Pancreas (tissue), 10 donors: Measurements from ENCODE around the gene SRRM1. TPM values are rescaled to one million over a fixed set of nuclear protein-coding genes. Genes with fewer than 3 reads are reported as not detected.
"Not testable (repeated sequence)": the region's sequence is repeated elsewhere in the genome, so short reads cannot be mapped to it uniquely, and the experiment has no call there.

Experiments
- ATAC-seq, 4 donors: fragments of 200-7000 bp; cut with Tn5 transposase; one replicate each; pipeline versions ENCODE4 v1.8.0 to v1.9.1; 2020; ENCODE audit warnings: mild to moderate bottlenecking in 4 of 4, moderate library complexity in 4 of 4
- DNase-seq, 6 donors: peaks; one replicate each; pipeline ENCODE4 v3.0.0-alpha.2; 2020
- FAIRE-seq: peaks from 2 replicates; lab custom pipeline; 2012; peaks lifted over from hg19 to GRCh38; lab: Jason Lieb, UNC
- H3K27ac ChIP-seq, 4 donors: fragments of 200-600 bp; sonication (generic); 1 replicate in 3 of 4; 2 replicates in 1 of 4; pipeline versions ENCODE4 v1.5.0 to v1.8.0; 2020
- H3K27me3 ChIP-seq, 4 donors: fragments of 200-600 bp; one replicate each; pipeline ENCODE4 v1.8.0; 2021
- H3K36me3 ChIP-seq, 3 donors: fragments of 200-600 bp; sonication (generic) in 1 of 3; one replicate each; pipeline versions ENCODE4 v1.5.0 to v1.8.0; 2020 to 2021
- H3K4me1 ChIP-seq, 3 donors: fragments of 200-600 bp; one replicate each; pipeline ENCODE4 v1.8.0; 2021
- H3K4me3 ChIP-seq, 4 donors: fragments of 200-600 bp; sonication (generic) in 2 of 4; one replicate each; pipeline versions ENCODE4 v1.5.0 to v1.8.0; 2020 to 2021
- H3K9me3 ChIP-seq, 4 donors: fragments of 200-600 bp; one replicate each; pipeline ENCODE4 v1.8.0; 2021
- CTCF ChIP-seq, 4 donors: fragments of 200-600 bp; sonication (generic) in 3 of 4; IDR thresholded peaks; one replicate each; pipeline versions ENCODE4 v1.5.0 to v1.8.0; 2021; ENCODE audit warnings: antibody characterized with exemption in 4 of 4
- WGBS, 2 donors: extraction: QIAGEN DNeasy Blood & Tissue Kit; methylation state at CpG; one replicate each; pipeline ENCODE4 v1.1.7; 2013; 5-methylcytosine and 5-hydroxymethylcytosine counted together
- intact Hi-C, 3 donors: fragments of 100-400 bp; cut with DNase I; formaldehyde crosslinking; loops; one replicate each; pipeline versions ENCODE4 v1.11.1 to v1.14.2; 2022
- polyA plus RNA-seq, 2 donors: library from polyadenylated mRNA; stranded (reverse); fragments of 200-250 nt; gene quantifications; one replicate each; pipeline ENCODE4 v1.2.3, GENCODE V29; 2013
- total RNA-seq, 6 donors: library from RNA; stranded (reverse); fragmentation: NEBNext Ultra II Directional in 4 of 6; extraction: Animal tissue kit (Norgen Biotek cat#: 25700) in 4 of 6; gene quantifications; one replicate each; pipeline versions ENCODE4 v1.2.1 to v1.2.4, GENCODE V29; 2021 to 2023
- donor health status: healthy with polysubstance abuse.
- donor health status: DM: no; HTN: no; CAD: no; lungs with moderate emphysema.
- donor health status: DM: no; HTN: no; CAD: no.
- donor health status: control.
- donor health status: control.
- donor health status: Bipolar disorder and iron deficiency.
- donor health status: DM: yes; HTN: yes; CAD: no.
- donor health status: DM: no; HTN: no; CAD: no.
- donor health status: DM: no; HTN: no; CAD: no.
- donor health status: DM: yes; HTN: yes; CAD: no.

Gene SRRM1
- total and polyA plus RNA-seq, 8 donors, result 34.3 to 71.3 (median 55.3) TPM

- FAIRE-seq, result no peak
- WGBS, 2 donors, result 83 to 90% methylated on average over 11 of the region's 11 CpGs
- Histone ChIP-seq H3K27ac (no peak overlapping the region), H3K4me3 (no peak overlapping the region), H3K9me3 (no peaks in the 10 kb centered on the region), H3K27me3 (no peaks in the 10 kb centered on the region), H3K36me3 (peaks cover 9 to 89% (median 74%) of the 10 kb centered on the region in 3 donors), H3K4me1 (no peaks in the 10 kb centered on the region)
- no peak for DNase-seq
- no peak for TF ChIP-seq CTCF (IDR thresholded peaks at IDR 0.05)
- no peak for ATAC-seq
- intact Hi-C loops, result no loop called here
Measured at GRCh38 chr1:24666794-24667193, 23.7 kb downstream of the SRRM1 start.

DNA sequence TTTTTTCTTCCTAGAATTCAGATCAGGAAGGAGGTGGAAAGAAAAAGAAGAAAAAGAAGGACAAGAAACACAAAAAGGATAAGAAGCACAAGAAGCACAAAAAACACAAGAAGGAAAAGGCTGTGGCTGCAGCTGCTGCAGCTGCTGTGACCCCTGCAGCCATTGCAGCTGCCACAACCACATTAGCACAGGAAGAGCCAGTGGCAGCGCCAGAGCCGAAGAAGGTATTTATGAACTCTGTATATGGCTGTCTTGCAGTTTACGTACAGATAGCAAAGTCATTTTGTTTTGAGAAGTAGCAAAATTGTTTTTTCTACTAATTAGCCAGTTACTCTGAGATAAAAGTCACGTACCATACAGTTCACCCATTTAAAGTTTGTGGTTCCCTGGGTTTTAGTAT is 28.3 kb downstream of the SRRM1 start:
- 95 to 97% methylated on average over 4 of the region's 4 CpGs for WGBS, 2 donors
- H3K9me3 ChIP-seq, H3K4me1 ChIP-seq, H3K27me3 ChIP-seq, H3K27ac ChIP-seq, H3K4me3 ChIP-seq, intact Hi-C loops, FAIRE-seq, ATAC-seq, DNase-seq: not testable (repeated sequence)
- H3K36me3 ChIP-seq, result peaks cover 10 to 72% (median 65%) of the 10 kb centered on the region in 3 donors

DNA sequence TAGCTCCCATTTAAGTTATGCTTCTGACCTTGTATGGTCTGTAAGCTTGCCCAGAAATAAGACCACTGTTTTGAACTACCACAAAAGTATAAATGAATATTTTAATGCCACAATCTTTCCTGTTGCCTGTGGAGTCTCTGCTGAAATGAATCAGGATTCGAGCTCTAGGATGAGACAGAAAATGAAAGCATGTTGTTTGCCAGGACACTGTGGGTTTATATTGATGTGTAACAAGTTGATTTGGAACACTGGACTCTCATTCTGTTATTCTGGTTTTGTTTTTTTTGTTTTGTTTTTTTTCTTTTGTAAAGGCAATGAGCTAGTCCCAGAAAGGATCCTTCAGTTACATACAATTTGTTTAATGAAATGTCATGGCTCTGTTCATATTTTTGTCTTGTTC is 29.6 kb downstream of the SRRM1 start:
- WGBS, 2 donors, result 90% methylated on average over 1 of the region's 1 CpG
- ATAC-seq, result not testable (repeated sequence)

GRCh38 chr1:24673341-24673740 is 30.2 kb downstream of the SRRM1 start:
- H3K36me3 ChIP-seq, result peaks cover 10 to 54% (median 47%) of the 10 kb centered on the region in 3 donors
- FAIRE-seq, result no peak
- intact Hi-C loops, result no loop called here
- no peak for ATAC-seq
- no peaks in the 10 kb centered on the region for H3K27me3 ChIP-seq
- WGBS, 2 donors, result 91 to 96% methylated on average over 6 of the region's 6 CpGs
- H3K9me3 ChIP-seq, result no peaks in the 10 kb centered on the region
- DNase-seq, result no peak
- H3K4me3 ChIP-seq, result no peak overlapping the region
- TF ChIP-seq CTCF (IDR thresholded peaks at IDR 0.05), result no peak
- no peaks in the 10 kb centered on the region for H3K4me1 ChIP-seq
- H3K27ac ChIP-seq, result no peak overlapping the region

More for the DNA sequence above, 29.6 kb downstream of the SRRM1 start:
- H3K36me3 ChIP-seq, result peaks cover 10 to 60% (median 53%) of the 10 kb centered on the region in 3 donors
- H3K9me3 ChIP-seq, H3K4me3 ChIP-seq, H3K4me1 ChIP-seq, H3K27me3 ChIP-seq, H3K27ac ChIP-seq, intact Hi-C loops, FAIRE-seq, DNase-seq: not testable (repeated sequence)

GRCh38 chr1:24678421-24678820 is 35.3 kb downstream of the SRRM1 start:
- H3K4me3 ChIP-seq, H3K27ac ChIP-seq, H3K36me3 ChIP-seq, intact Hi-C loops, ATAC-seq, DNase-seq, FAIRE-seq, H3K4me1 ChIP-seq, H3K27me3 ChIP-seq, H3K9me3 ChIP-seq: not testable (repeated sequence)
- 92 to 93% methylated on average over 3 of the region's 3 CpGs for WGBS, 2 donors

DNA sequence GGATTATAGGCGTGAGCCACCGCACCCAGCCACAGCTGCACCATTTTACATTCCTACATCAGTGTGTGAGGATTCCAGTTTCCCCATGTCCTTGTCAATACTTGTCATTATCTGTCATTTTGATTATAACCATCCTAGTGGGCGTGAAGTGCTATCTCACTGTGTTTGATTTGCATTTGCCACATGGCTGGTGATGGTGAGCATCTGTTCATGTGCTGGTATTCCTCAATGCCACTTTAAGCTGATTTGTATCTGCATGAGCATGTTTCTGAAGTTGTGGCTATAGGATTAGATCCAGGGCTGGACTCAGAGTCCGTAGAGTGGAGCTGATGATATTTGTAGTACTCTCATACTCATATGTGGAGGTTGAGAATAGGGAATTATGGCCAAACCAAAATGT is 36.6 kb downstream of the SRRM1 start:
- H3K4me1 ChIP-seq, result no peaks in the 10 kb centered on the region
- ATAC-seq (no peak), FAIRE-seq (no peak), DNase-seq (no peak)
- TF ChIP-seq CTCF (IDR thresholded peaks at IDR 0.05), result no peak
- peaks cover 0 to 4% (median 0%) of the 10 kb centered on the region in 3 donors for H3K36me3 ChIP-seq
- WGBS, 2 donors, result 90 to 98% methylated on average over 4 of the region's 4 CpGs
- intact Hi-C loops, result no loop called here
- no peak overlapping the region for H3K27ac ChIP-seq
- no peaks in the 10 kb centered on the region for H3K9me3 ChIP-seq
- no peak overlapping the region for H3K4me3 ChIP-seq
- H3K27me3 ChIP-seq, result no peaks in the 10 kb centered on the region
